Erythroblast (primary cell): ENCODE data around the gene ATG10.

Source experiments
- GATA1 ChIP-seq: IDR thresholded peaks from 2 replicates; pipeline ENCODE4 v1.6.1; 2011; ENCODE audit warnings: low read depth, mild to moderate bottlenecking, control low read depth, low read length, moderate library complexity
- POLR2A ChIP-seq: IDR thresholded peaks from 2 replicates; pipeline ENCODE4 v1.6.1; 2011; ENCODE audit warnings: mild to moderate bottlenecking, low read length

GRCh38 chr5:81950996-81951395 lies 20.8 kb upstream of the ATG10 start:
- TF ChIP-seq POLR2A, result no peak
- no peak for TF ChIP-seq GATA1
